Vagina (tissue), 2 donors: ENCODE results near the gene TRAF1. TPM values are rescaled to one million over a fixed set of nuclear protein-coding genes. Genes with fewer than 3 reads are reported as not detected.
A peak's percentile ranks its signal among the peaks of the same experiment; 100 is the strongest.

ENCODE experiments used
- DNase-seq, 2 donors: peaks; one replicate each; pipeline ENCODE4 v3.0.0-alpha.2; 2017; ENCODE audit errors: extremely low spot score in 2 of 2
- H3K27ac ChIP-seq: fragments of 200-600 bp; sonication (generic); one replicate; pipeline ENCODE4 v1.5.1; 2019
- H3K27me3 ChIP-seq: fragments of 200-600 bp; sonication (generic); one replicate; pipeline ENCODE4 v1.5.1; 2019
- H3K36me3 ChIP-seq, 2 donors: fragments of 200-600 bp; sonication (generic); one replicate each; pipeline ENCODE4 v1.5.1; 2017 to 2019
- H3K4me1 ChIP-seq: fragments of 200-600 bp; sonication (generic); one replicate; pipeline ENCODE4 v1.5.1; 2019
- H3K4me3 ChIP-seq, 2 donors: fragments of 200-600 bp; sonication (generic); 1 replicate in 1 of 2; 2 replicates in 1 of 2; pipeline ENCODE4 v1.5.1; 2016 to 2019
- H3K9me3 ChIP-seq: fragments of 200-600 bp; sonication (generic); one replicate; pipeline ENCODE4 v1.5.1; 2019
- POLR2A ChIP-seq, 2 donors: fragments of 450-650 bp; IDR thresholded peaks; one replicate each; pipeline ENCODE4 v1.6.1; 2017; ENCODE audit warnings: antibody characterized with exemption in 2 of 2, mild to moderate bottlenecking in 2 of 2, moderate library complexity in 2 of 2
- POLR2AphosphoS5 ChIP-seq, 2 donors: sonication (generic); formaldehyde crosslinking; IDR thresholded peaks; one replicate each; pipeline ENCODE4 v1.9.0; 2017; ENCODE audit warnings: antibody characterized with exemption in 2 of 2, mild to moderate bottlenecking in 2 of 2, low read depth in 1 of 2; ENCODE audit not compliant: insufficient read depth in 1 of 2
- intact Hi-C: fragments of 100-400 bp; cut with DNase I; formaldehyde crosslinking; loops from one replicate; pipeline ENCODE4 v1.15.1; 2023
- total RNA-seq: library from RNA; depleted of rRNA; stranded (reverse); fragments of >200 nt; gene quantifications from one replicate; pipeline ENCODE4 v1.2.3, GENCODE V29; 2016
- TF ChIP-seq, protein P1 (sequence below), 3 experiments: fragments of 450-650 bp in 2 of 3; fragments of 200-600 bp in 1 of 3; sonication (generic) in 1 of 3; IDR thresholded peaks; one replicate each; pipeline ENCODE4 v1.5.1; 2017 to 2019; ENCODE audit warnings: antibody characterized with exemption in 3 of 3, mild to moderate bottlenecking in 2 of 3, moderate library complexity in 2 of 3

TRAF1 gene
- total RNA-seq, 1 donor from 2014 or later = 6.9 TPM

DNA sequence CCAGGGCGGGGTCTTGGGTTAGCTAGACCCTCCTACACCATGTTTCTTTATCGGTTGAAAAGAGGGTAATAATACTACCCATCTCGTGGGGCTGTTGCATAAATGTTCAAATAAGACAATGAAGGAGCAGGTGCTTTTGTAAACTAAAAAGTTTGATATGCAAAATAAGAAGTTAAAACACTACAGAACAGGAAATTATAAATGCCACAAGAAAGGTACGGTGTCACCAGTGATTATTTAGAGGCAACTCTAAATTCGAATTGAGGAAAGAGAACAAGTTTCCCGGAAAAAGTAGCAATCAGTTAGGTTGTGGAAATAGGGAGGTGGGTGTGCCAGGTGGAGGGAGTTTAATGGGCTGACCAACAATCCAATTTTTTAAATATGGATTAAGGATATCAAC, 47.1 kb downstream of the TRAF1 start:
- H3K27ac ChIP-seq = no peak overlapping the region
- H3K9me3 ChIP-seq = no peaks in the 10 kb centered on the region
- TF ChIP-seq POLR2A (IDR thresholded peaks at IDR 0.05) = no peak
- TF ChIP-seq, protein P1, sequence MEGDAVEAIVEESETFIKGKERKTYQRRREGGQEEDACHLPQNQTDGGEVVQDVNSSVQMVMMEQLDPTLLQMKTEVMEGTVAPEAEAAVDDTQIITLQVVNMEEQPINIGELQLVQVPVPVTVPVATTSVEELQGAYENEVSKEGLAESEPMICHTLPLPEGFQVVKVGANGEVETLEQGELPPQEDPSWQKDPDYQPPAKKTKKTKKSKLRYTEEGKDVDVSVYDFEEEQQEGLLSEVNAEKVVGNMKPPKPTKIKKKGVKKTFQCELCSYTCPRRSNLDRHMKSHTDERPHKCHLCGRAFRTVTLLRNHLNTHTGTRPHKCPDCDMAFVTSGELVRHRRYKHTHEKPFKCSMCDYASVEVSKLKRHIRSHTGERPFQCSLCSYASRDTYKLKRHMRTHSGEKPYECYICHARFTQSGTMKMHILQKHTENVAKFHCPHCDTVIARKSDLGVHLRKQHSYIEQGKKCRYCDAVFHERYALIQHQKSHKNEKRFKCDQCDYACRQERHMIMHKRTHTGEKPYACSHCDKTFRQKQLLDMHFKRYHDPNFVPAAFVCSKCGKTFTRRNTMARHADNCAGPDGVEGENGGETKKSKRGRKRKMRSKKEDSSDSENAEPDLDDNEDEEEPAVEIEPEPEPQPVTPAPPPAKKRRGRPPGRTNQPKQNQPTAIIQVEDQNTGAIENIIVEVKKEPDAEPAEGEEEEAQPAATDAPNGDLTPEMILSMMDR (IDR thresholded peaks at IDR 0.05) = no peak
- TF ChIP-seq POLR2AphosphoS5 (IDR thresholded peaks at IDR 0.05; ENCODE audit: insufficient read depth in 1 of 2, low read depth in 1 of 2) = no peak
- no peaks in the 10 kb centered on the region for H3K27me3 ChIP-seq
- no peak overlapping the region for H3K4me3 ChIP-seq
- H3K4me1 ChIP-seq = peaks cover 22% of the 10 kb centered on the region
- no peaks in the 10 kb centered on the region for H3K36me3 ChIP-seq
- intact Hi-C loops = no loop called here
- no peak for DNase-seq

DNA sequence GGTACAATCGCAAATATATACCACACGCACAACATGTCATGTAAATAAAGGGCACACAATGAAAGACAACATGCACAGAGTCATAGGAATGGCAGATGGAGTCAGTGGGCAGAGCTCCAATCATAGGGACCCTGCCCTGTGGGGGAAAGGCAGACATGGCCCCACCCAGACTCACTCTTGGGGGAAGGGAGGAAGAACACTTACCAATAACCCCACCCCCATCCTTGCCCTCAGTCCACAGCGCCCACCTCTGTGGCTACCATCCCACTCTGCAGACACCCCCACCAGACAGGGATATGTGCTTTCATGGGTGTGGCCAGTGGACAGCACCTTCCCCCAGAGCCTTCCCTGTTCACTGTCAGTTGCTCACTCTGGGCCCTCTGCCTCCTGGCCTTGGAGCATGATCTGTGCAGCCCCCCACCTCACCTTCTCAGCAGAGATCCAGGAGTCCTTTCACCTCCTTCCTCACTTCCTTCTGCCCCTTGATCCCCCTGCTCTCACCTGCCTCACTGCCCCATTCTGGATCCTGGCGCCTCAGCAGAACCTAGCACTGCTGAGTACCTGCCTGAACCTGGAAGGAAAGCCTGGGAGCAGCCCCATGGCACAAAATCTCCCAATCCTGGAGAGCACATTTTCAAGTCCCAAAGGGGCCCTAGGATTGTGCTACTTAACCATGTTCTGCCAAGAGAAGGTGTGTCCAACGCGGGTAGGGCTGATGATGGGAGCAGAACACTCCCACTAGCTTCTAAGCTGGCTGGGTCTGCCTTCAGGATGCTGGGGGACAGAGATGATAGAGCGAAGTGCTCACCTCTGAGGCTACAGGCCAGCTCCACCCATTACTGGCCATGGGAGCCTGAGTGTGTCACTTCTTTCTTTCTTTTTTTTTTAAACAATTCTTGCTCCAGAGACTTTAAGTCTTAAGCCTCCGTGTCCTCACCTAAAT, 48.1 kb downstream of the TRAF1 start:
- intact Hi-C loops = no loop called here
- Histone ChIP-seq H3K9me3 (no peaks in the 10 kb centered on the region), H3K4me3 (no peak overlapping the region), H3K27ac (no peak overlapping the region), H3K4me1 (peaks cover 22% of the 10 kb centered on the region), H3K36me3 (peaks cover 0 to 3% of the 10 kb centered on the region in 2 donors), H3K27me3 (no peaks in the 10 kb centered on the region)
- TF ChIP-seq, protein P1 (IDR thresholded peaks at IDR 0.05) = no peak
- TF ChIP-seq POLR2A (IDR thresholded peaks at IDR 0.05) = no peak
- TF ChIP-seq POLR2AphosphoS5 (IDR thresholded peaks at IDR 0.05; ENCODE audit: insufficient read depth in 1 of 2, low read depth in 1 of 2) = no peak
- no peak for DNase-seq

- peak overlapping the region; percentile 99 for H3K27ac ChIP-seq
- H3K4me1 ChIP-seq = peaks cover 22% of the 10 kb centered on the region
- H3K36me3 ChIP-seq = peaks cover 0 to 3% of the 10 kb centered on the region in 2 donors
- H3K27me3 ChIP-seq = no peaks in the 10 kb centered on the region
- intact Hi-C loops = no loop called here
- no peak for DNase-seq
- H3K9me3 ChIP-seq = no peaks in the 10 kb centered on the region
- TF ChIP-seq POLR2AphosphoS5 (IDR thresholded peaks at IDR 0.05; ENCODE audit: insufficient read depth in 1 of 2, low read depth in 1 of 2) (peak in 1 of 2 donors; percentile 44), POLR2A (IDR thresholded peaks at IDR 0.05) (no peak)
- H3K4me3 ChIP-seq = peak overlapping the region; percentile 82 to 87
Observed at GRCh38 chr9:120877276-120878034, 49.1 kb downstream of the TRAF1 start.

DNA sequence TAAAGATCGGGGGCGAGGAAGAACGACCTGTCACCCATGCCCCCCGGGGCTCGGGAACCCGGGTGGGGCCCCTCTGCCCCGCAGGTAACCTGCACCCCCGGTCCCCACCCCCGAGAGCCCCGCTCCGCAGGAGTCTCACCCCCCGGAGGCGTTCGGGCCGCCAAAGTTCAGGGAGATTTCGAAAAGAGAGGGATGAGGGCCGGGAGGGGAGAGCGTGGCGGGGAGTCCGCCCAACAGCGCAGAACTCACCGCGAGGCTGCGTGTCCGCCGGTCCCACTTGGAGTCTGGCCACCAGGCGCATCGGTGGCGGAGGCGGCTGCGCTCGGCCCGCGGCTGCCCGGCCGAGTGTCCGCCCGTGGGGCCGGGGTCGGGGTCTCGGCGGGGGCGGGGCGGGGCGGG, 49.8 kb downstream of the TRAF1 start, which contains the start of gene PHF19:
Gene PHF19, minus strand, starts transcription at position 347 of the 399 bp plus-strand sequence. CDS start 2,447 bp downstream, outside the sequence.
- Histone ChIP-seq H3K27me3 (no peaks in the 10 kb centered on the region), H3K9me3 (no peaks in the 10 kb centered on the region), H3K4me3 (peak within 1 kb of the TSS; percentile 82 to 87), H3K27ac (peak within 1 kb of the TSS; percentile 99), H3K4me1 (peaks cover 22% of the 10 kb centered on the region), H3K36me3 (peaks cover 0 to 3% of the 10 kb centered on the region in 2 donors)
- intact Hi-C loops = no loop called here
- TF ChIP-seq, protein P1 (IDR thresholded peaks at IDR 0.05) = no peak
- TF ChIP-seq POLR2AphosphoS5 (IDR thresholded peaks at IDR 0.05; ENCODE audit: insufficient read depth in 1 of 2, low read depth in 1 of 2) = no peak
- TF ChIP-seq POLR2A (IDR thresholded peaks at IDR 0.05) = no peak
- no peak for DNase-seq
